Stimulated activated CD4-positive, alpha-beta T cell treated with anti-CD3 and anti-CD28 coated beads, TNF-alpha, amount 100 ng/mL, for 48 hours (primary cell): ENCODE results near the gene MAP3K5.

ENCODE experiments used
- DNase-seq, 3 donors: peaks; one replicate each; pipeline ENCODE4 v3.0.0-alpha.2; 2020; ENCODE audit warnings: low read depth in 3 of 3

The MAP3K5 gene

GRCh38 chr6:136539967-136540652 lies 252.2 kb downstream of the MAP3K5 start:
- DNase-seq, result no peak

DNA sequence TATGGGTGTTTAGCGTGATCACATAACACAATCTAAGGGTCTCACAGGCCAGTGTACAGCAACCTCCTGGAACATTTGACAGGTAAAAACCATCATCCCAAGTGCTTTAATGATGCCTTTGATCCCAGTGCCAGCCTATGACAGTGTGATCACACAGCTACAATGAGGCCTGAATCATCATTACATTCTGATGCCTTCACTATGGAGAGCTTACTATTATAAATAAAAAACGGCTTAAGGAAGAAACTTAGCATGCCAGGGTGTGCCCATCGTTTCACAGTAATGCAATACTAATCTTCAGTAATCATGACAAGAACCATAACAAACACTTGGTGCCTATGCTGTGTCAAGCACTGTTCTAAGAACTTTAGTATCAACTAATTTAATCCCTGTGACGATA lies 253.4 kb downstream of the MAP3K5 start:
- no peak for DNase-seq

GRCh38 chr6:136535880-136536650 lies 256.2 kb downstream of the MAP3K5 start:
- no peak for DNase-seq

DNA sequence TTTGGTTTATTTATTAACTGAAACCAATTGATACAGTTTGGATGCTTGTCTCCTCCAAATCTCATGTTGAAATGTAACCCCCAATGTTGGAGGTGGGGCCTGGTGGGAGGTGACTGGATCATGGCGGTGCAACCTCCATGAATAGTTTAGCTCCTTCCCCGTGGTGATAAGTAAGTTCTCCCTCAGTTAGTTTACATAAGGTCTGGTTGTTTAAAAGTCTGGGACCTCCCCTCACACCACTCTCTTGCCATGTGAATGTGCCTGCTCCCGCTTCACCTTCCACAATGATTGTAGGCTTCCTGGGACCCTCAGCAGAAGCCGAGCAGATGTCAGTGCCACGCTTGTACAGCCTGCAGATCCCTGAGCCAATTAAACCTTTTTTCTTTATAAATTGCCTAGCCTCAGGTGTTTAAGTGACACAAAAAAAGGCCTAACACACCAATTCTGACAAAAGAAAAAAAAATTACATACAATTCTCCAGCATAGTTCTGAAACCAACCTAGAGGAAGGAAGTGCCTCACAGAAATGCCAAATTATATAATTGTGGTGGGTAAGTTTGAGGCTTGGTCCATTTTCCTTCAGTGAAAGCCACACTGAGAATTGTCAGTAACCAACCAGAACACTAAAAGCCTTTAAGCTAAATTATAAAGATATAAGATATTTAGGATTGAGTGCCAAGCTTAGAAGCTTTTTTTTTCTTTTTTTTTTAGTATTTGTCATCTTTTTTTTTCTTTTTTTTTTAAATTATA lies 257.1 kb downstream of the MAP3K5 start:
- no peak for DNase-seq

DNA sequence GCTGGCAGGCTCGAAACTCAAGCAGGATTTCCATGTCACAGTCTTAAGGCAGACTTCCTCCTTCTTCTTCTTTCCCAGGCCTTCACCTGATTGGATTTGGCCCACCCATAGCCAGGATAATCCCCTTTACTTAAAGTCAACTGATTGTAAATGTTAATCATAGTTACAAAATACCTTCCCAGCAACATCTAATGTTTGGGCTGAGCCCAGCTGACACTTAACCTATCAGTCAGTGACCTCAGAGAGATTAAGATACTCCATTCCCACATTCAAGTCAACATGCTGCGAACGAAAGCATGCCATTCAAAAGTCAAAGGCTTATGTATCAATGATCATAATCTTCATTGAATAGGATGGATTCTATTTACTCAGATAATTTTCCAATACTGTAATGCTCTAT lies 258.0 kb downstream of the MAP3K5 start:
- no peak for DNase-seq

DNA sequence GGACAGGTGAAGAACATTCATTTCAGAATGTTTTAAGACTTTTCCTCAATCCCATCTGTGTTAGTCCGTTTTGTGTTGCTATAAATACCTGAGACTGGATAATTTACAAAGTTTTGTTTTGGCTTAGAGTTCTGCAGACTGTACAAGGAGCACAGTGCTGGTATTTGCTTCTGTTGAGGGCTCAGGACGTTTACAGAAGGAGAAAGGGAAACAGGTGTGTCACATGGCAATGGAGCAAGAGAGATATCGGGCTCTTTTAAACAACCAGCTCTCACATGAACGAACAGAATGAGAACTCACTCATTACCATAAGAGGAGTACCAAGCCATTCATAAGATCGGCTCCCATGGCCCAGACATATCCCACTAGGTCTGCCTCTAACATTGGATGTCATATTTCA lies 258.8 kb downstream of the MAP3K5 start:
- DNase-seq, result no peak

DNA sequence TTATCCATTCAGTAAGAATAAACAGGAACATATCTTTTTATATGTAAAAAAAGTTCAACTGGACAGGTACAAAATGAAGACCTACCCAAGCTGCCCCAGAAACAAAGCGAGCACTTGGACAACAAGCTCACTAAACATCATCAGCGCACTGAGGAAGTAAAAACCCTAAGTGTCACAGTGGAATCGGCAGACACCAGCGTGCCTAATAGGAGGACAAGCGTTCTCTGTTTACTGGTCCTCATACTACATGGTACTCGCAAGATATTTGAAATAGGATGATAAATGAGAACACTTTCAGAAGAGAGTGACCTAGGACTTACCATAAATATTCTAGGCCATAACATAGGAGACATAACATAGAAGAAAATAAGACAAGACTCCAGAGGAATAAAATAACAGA lies 260.2 kb downstream of the MAP3K5 start:
- DNase-seq, result no peak

GRCh38 chr6:136529710-136530109 lies 262.6 kb downstream of the MAP3K5 start:
- no peak for DNase-seq

DNA sequence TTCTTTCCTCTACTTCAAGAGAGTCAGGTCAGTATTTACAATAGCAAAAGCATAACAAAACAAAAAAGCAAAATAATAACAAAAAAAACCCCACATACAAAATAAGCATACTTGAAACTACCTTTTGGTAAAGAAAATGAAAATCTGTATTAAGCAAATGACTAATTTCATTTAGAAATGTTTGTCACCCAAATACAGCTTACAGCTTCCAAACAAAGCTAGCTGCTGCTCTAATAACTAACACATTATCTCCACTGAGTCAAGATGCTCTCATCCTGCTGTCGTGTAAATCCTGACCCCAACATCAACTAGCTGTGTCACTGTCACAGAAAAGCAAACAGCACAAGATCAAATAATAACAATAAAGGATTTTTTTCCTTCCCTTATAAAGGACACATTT lies 263.8 kb downstream of the MAP3K5 start:
- DNase-seq, result no peak

- no peak for DNase-seq
Measured at GRCh38 chr6:136527831-136528230, 264.4 kb downstream of the MAP3K5 start.

DNA sequence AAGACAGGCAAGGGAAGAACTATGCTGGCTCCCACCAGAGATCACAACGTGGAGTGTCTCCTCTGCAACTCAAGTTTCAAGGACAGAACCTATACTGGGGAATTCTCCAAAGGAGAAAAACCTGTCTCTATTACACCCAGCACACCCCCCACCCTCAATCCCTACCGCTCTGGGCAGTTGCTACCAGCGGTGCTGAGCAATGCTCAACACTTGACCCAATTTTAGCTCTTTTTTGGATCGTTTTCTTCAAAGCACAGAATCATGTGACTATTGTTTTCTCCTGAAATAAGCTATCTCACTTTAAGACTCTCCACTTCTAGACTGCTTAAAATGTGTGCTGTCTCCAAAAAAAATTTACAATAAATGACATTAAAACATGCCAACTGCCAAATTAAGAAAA lies 265.3 kb downstream of the MAP3K5 start:
- DNase-seq, result no peak

- no peak for DNase-seq
Measured at GRCh38 chr6:136526196-136526930, 265.9 kb downstream of the MAP3K5 start.

GRCh38 chr6:136525586-136526195 lies 266.6 kb downstream of the MAP3K5 start:
- no peak for DNase-seq

- DNase-seq, result no peak
Measured at GRCh38 chr6:136524936-136525413, 267.3 kb downstream of the MAP3K5 start.

DNA sequence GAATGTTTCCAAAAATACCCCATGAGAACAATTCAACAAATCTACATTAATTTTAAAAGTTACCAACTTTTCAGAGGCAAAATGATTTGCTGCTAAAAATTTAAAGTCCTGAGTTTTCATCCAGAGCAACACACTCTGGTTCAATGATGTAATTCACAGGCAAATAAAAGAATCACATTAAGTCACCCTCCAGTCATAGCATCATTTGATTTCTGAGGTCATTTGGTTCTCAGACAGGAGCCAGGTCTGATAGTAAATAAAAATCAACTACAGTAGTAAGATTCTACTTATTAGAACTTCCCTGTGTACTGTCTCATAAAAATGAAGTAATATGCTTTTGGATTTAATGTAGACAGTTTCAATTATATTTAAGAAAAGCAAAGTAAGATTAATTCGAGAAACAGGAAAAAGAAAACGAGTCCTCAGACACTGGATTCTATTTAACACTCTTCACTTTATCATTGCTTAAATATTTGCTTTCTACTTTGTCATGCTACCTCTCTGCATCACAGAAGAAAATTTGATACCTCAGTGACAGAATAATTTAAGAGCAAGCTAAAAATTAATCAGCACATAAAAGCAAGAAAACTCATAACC lies 267.8 kb downstream of the MAP3K5 start:
- DNase-seq, result no peak

DNA sequence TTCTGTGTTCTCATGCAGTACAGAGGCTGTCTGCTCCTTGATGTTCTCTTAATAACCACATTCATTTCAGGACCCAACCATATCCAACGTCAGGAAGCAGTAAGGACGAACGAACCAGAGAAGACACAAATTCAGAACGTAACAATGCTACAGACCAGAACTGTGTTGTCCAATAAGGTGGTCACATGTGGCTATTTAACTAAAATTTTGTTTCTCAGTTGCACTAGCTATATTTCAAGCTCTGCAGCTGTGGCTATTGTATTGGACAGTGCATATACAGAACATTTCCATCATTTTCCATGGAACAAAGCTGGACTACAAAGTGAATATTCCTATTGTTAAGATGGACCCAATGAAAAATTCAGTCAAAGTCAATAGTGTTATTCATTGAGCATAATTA lies 269.1 kb downstream of the MAP3K5 start:
- no peak for DNase-seq

DNA sequence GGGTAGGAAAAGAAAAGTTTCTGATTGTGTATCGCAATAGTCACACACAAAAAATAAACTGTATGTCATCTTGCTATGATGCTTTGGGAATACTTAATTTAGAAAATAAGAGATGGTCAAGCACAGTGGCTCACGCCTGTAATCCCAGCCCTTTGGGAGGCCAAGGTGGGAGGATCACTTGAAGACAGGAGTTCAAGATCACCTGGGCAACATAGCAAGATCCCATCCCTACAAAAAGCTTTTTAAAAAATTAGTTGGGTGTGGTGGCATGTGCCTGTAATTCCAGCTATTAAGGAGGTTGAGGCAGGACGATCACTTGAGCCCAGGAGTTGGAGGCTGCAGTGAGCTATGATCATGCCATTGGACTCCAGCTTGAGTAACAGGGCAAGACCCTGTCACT lies 269.6 kb downstream of the MAP3K5 start:
- no peak for DNase-seq

GRCh38 chr6:136521911-136522310 lies 270.4 kb downstream of the MAP3K5 start:
- DNase-seq, result no peak

- no peak for DNase-seq
Measured at GRCh38 chr6:136521427-136521826, 270.9 kb downstream of the MAP3K5 start.

DNA sequence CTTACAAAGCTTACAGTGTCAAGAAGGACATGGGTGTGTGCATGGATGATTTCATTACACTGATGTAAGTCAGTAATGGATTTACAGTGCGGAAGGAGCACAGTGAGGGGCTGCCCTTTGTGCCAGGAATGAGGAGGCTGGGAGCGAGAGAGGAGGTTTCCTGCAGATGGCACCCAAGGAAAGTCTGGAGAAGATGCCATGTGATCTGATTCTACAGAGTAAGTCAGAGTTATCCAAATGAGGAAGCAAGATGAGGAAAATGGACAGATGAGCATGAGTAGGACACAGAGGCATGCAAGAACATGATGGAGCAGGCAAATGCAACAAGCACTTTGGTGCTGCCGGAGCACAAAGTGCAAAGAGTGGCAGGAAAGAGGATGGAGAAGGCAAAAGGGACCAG lies 271.8 kb downstream of the MAP3K5 start:
- DNase-seq, result no peak

GRCh38 chr6:136517582-136517981 lies 274.7 kb downstream of the MAP3K5 start:
- no peak for DNase-seq
